HG02678 (cell line): ENCODE measurements around the gene SLC30A2.
"Not testable (repeated sequence)": the region's sequence is repeated elsewhere in the genome, so short reads cannot be mapped to it uniquely, and the experiment has no call there.

Source experiments
- ATAC-seq: cut with Tn5 transposase; IDR thresholded peaks from one replicate; pipeline ENCODE4 v1.9.1; 2021; ENCODE audit warnings: mild to moderate bottlenecking, moderate library complexity; ENCODE audit not compliant: unreplicated experiment

The SLC30A2 gene, protein sequence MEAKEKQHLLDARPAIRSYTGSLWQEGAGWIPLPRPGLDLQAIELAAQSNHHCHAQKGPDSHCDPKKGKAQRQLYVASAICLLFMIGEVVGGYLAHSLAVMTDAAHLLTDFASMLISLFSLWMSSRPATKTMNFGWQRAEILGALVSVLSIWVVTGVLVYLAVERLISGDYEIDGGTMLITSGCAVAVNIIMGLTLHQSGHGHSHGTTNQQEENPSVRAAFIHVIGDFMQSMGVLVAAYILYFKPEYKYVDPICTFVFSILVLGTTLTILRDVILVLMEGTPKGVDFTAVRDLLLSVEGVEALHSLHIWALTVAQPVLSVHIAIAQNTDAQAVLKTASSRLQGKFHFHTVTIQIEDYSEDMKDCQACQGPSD

DNA sequence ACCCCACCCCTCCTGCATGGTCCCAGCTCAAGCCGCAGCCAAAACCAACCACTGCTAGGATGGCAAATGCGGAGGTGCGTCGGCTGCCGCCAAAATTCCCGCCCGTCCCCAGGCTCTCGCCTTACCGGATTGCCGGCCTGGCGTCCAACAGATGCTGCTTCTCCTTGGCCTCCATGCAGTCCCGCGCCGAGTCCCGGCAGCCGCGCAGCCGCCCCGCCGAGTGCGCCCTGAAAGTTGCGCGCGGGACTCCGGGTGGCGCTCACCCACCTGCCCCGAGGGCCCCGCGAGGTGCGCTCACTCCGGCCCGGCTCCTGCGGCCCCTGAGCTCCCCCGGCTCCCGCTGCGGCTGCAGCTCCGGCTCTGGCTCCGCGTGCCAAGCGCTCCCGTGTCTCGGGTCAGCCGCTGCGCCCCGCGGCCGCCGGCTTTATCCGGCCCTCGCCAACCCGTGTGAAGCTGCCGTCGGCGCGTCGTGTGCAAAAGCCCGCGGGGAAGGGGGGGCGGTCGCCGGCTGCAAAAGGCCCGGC lies at the start of gene SLC30A2:
Gene SLC30A2 (minus strand): TSS at position 397 of the 524 bp plus-strand sequence. CDS start 222 bp downstream, at position 175.
- no peak for ATAC-seq

DNA sequence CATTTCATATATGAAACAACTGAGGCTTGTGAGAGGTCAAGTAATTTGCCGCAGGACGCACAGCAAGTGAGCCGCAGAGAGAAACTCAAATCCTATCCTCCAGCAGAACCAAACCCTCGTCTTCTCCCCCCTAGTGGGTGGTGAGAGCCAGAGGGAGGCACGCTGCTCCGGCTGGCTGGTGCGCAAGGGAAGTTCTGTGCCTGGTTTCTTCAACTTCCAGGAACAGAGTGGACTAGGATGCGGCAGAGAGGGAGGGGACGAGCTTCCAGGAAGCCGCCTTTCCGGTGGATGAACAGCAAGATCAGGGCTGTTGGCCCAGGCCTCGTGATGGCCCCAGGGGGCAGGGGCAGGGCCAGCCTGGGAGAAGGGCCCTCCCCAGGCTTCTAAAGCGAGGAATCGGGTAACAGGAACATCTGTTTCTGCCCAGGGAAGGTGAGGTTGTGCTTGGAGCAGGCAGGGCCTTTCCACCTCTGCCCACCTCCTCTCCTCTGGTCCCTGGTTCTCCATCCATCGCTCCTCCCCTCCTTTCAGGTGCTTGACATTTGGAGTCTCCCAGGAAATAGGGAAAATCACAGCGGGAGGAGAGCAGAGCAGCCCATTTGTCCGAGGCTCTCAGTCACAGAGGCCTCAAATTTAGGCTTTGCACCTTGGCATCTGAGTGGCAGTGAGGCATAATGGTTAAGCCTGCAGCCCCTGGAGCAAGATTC lies 48.9 kb upstream of the SLC30A2 start:
- ATAC-seq: no peak

DNA sequence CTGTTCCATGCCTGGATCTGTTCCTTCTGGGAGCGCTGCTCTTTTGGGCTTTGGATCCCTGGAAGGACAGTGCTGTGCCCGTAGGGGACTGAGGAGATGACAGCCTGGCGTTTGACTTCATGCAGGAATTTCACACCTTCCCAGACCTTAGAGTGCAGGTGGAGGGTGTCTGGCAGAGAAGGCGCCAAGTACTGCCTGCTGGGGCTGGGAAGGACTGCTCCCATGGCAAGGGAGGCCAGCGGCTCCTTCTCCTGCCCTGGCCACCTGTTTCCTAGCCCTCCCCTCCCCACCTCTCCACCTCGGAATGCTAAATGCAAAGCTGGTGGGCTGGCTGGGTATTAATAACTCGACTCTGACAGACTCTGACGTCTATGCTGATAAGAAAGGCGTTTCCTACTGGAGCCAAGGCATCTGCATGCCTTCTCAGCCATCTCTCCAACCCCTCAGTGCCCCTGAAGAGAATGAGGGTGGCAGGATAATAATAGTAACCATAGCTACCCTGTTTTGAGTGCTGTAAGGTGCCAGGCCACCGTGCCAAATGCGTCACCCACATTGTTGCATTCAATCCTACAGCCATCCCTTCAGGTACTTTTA lies 48.3 kb upstream of the SLC30A2 start:
- no peak for ATAC-seq

DNA sequence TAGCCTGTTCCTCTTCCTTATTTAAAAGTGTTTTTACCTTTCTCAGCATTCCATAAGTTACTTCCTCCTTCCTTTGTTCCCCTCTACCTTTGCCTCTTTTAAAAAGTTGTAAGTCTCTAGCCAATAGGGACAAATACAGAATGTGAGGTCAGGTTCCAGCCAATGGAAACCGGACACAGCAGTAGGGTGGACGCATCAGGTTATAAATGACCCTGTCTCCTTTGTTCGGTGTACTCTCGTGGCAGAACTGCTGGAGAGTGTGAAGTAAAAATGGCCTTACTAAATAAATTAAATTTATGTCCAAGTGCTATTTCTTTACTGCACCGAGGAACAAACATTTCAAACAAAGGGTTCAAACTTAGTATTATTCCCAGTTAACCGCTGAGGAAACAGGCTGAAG lies 47.7 kb upstream of the SLC30A2 start:
- not testable (repeated sequence) for ATAC-seq

GRCh38 chr1:26092422-26092821 lies 46.5 kb upstream of the SLC30A2 start:
- ATAC-seq: no peak

GRCh38 chr1:26090893-26091292 lies 45.0 kb upstream of the SLC30A2 start:
- ATAC-seq: no peak

- no peak for ATAC-seq
Measured at GRCh38 chr1:26089125-26089524, 43.2 kb upstream of the SLC30A2 start.

GRCh38 chr1:26084844-26085243 lies 38.9 kb upstream of the SLC30A2 start:
- ATAC-seq: no peak

DNA sequence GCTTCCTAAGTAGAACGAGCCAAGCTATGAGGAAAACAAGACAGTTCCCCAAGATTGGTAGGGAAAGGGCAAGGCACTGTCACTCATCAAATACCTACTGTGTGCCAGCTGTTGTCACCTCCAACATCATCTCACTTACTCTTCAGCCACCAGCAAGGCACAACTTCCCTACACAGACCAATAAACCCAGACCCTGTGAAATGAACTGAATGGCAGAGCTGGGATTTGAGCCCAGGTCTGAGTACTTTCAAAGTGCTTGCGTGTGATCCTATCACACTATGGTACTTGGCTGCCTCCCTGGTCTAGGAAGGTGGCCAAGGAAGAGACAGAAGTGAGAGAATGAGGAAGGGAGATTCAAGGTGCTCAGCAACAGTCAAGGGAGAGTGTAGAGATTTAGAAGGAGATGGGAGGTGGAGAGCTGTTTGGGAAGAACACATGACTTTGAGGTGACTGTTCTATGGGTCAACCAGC lies 38.2 kb upstream of the SLC30A2 start:
- no peak for ATAC-seq

DNA sequence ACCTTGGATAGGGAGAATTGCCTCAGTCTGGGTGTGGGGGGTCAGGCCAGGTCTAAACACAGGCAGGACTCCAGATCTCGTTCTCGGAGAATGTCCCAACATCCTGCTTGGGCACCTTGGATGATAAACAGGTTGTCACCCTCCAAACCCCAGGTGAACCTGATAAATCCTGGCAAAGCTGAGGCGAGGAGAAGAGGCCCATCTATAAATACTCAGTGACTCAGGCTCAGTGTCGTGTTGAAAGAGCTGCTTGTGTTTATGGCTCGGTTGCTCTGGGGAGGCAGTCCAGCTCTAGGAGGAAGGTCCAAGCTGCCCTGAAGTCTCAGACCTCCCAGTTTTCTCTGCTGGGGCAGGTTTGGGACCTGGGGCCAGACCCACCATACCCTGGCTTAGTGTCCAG lies 37.3 kb upstream of the SLC30A2 start:
- ATAC-seq: no peak

- no peak for ATAC-seq
Measured at GRCh38 chr1:26082020-26082350, 36.1 kb upstream of the SLC30A2 start.

- ATAC-seq: no peak
Measured at GRCh38 chr1:26081267-26082019, 35.5 kb upstream of the SLC30A2 start.

GRCh38 chr1:26079960-26080814 lies 34.3 kb upstream of the SLC30A2 start:
- ATAC-seq: no peak

GRCh38 chr1:26079178-26079563 lies 33.3 kb upstream of the SLC30A2 start:
- ATAC-seq: no peak

DNA sequence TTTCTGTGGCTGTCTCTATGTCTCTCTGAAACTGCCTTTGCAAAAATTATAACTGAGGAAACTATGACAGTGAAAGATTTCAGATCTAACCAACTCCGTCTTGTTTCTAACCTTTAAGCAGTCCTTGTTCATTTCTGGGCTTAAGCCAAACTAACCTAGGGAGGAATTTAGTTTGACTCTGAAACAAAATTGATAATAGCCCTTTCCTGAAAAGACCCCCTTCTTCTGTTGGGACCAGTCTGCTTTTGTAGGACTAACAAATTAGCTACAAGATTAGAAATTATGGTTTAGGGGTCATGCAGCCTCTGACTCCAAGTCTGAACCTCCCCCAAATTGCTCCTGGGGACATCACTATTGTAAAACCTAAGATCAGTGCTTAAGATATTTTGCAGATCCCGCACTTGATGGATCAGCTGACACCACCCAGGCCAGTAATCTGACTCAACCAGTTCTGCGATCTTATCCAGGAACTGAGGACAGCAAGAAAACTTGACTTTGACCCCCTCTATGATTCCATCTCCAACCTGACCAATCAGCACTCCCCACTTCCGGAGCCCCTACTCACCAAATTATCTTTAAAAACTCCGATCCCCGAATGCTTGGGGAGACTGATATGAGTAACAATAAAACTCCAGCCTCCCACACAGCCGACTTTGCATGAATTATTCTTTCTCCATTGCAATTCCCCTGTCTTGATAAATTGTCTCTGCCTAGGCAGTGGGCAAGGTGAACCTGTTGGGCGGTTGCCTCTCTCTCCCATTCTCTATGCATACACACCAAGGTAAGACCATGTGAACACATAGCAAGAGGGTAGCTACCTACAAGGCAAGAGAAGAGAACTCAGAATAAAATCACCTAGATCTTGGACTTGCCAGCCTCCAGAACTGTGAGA lies 32.6 kb upstream of the SLC30A2 start:
- ATAC-seq: no peak

DNA sequence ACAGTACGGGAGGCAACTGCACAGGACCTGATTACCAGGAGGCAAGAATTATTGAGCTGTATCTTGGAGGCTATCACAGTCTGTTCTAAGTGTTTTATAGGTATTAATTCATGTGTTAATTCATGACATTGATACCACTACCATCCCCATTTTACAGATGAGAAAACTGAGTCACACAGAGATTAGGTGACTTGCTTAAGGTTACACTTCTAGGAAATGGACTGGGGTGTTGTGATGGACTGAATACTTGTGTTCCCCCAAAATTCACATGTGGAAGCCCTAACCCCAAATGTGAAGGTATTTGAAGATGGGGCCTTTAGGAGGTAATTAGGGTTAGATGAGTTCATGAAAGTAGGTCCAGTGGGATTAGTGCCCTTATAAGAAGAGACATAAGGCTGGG lies 31.6 kb upstream of the SLC30A2 start:
- no peak for ATAC-seq

DNA sequence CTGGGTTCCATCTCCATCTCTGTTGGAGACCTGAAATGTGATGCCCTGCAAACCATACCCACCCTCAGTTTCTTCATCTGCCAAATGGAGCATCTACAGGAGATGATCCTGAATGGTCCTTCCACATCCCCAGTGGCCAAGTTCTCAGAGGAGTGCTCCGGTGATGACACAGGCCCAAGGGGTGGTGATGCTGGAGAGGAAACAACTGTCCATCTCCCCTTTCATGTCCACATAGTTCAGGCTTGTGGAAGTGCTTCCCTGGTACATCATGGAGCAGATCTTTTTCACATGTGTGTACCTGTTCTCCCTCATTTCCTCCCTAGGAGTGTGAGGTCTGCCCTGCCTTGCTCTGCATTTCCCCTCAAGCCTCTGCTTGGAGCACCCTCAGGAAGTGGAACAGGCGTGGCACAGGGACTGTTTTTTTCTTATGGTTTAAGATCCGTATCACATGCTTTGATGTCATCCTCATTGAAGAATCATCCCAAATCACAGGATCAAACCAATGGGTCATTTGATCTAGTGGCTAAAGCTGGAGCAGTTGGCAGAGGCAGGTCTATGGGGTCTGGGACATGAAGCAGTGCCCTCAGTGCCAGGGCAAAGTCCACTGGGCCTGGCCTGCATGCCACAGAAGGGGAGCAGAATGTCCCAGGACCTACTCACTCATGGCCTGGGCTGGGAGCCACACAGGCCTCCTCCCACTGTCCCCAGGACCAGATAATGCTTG lies 29.7 kb upstream of the SLC30A2 start:
- ATAC-seq: no peak

DNA sequence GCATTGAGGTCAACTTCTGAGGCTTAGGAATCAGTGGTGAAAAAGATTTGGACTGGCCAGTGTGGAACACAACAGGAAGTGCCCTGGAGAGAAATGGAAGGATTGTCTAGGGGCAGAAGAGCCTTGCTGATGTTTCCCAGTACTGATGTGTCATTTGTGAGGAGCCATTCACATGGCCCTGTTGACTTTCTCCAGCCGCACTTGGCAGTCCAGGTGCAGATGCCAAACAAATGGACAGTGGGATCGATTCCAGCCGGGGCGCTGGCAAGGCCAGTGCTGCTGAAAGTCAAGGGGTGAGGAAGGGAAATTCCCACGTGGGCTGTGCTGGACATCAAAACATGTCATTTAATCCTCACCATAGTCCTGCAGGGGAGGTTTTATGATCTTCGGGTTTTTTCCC lies 26.4 kb upstream of the SLC30A2 start:
- no peak for ATAC-seq

- no peak for ATAC-seq
Measured at GRCh38 chr1:26070963-26071342, 25.0 kb upstream of the SLC30A2 start.
